Lung (tissue), 12 donors: ENCODE data around the gene DCLK2. TPM values are rescaled to one million over a fixed set of nuclear protein-coding genes. Genes with fewer than 3 reads are reported as not detected.

Experiments
- ATAC-seq: fragments of 200-7000 bp; cut with Tn5 transposase; one replicate; pipeline ENCODE4 v1.9.1; 2020; ENCODE audit warnings: moderate number of reproducible peaks; ENCODE audit not compliant: insufficient read depth, low FRiP score
- DNase-seq, 3 donors: peaks; one replicate each; pipeline ENCODE4 v3.0.0-alpha.2; 2013 to 2017
- H3K27ac ChIP-seq, 2 donors: one replicate each; pipeline ENCODE4 v1.5.1; 2013; ENCODE audit warnings: mild to moderate bottlenecking in 2 of 2, moderate library complexity in 2 of 2, control low read depth in 1 of 2, inconsistent platforms in 1 of 2, low read depth in 1 of 2, low read length in 1 of 2
- H3K27me3 ChIP-seq, 3 donors: one replicate each; pipeline ENCODE4 v1.5.1; 2013; ENCODE audit warnings: low read length in 2 of 3; ENCODE audit not compliant: control insufficient read depth in 3 of 3, insufficient read depth in 3 of 3
- H3K36me3 ChIP-seq, 4 donors: one replicate each; pipeline ENCODE4 v1.5.1; 2013; ENCODE audit warnings: low read length in 4 of 4, mild to moderate bottlenecking in 1 of 4, moderate library complexity in 1 of 4; ENCODE audit not compliant: control insufficient read depth in 4 of 4, insufficient read depth in 4 of 4
- H3K4me1 ChIP-seq, 5 donors: one replicate each; pipeline ENCODE4 v1.5.1; 2013; ENCODE audit warnings: low read length in 5 of 5, mild to moderate bottlenecking in 2 of 5, moderate library complexity in 1 of 5; ENCODE audit not compliant: control insufficient read depth in 5 of 5, insufficient read depth in 5 of 5
- H3K4me3 ChIP-seq: one replicate; pipeline ENCODE4 v1.5.1; 2013; ENCODE audit warnings: mild to moderate bottlenecking, control low read depth, moderate library complexity
- H3K9ac ChIP-seq, 2 donors: one replicate each; pipeline ENCODE4 v1.5.1; 2013; ENCODE audit warnings: low read length in 2 of 2, control low read depth in 1 of 2; ENCODE audit not compliant: insufficient read depth in 1 of 2
- H3K9me3 ChIP-seq, 4 donors: one replicate each; pipeline ENCODE4 v1.5.1; 2013; ENCODE audit warnings: low read length in 3 of 4, mild to moderate bottlenecking in 1 of 4, moderate library complexity in 1 of 4; ENCODE audit not compliant: control insufficient read depth in 4 of 4, insufficient read depth in 3 of 4
- WGBS, 2 donors: extraction: QIAGEN DNeasy Blood & Tissue Kit; methylation state at CpG; one replicate each; pipeline ENCODE4 v1.1.7; 2013; 5-methylcytosine and 5-hydroxymethylcytosine counted together
- polyA plus RNA-seq, 2 donors: library from polyadenylated mRNA; stranded (reverse); fragments of 200-250 nt; gene quantifications; one replicate each; pipeline ENCODE4 v1.2.1, GENCODE V29; 2013
- total RNA-seq, 2 donors: library from RNA; depleted of rRNA in 1 of 2; stranded (reverse); fragments of >200 nt in 1 of 2; gene quantifications; one replicate each; pipeline ENCODE4 v1.2.1, GENCODE V29; 2014 to 2021
- TF ChIP-seq, protein P1 (sequence below): IDR thresholded peaks from 2 replicates; pipeline ENCODE4 v1.5.1; 2012; ENCODE audit warnings: mild to moderate bottlenecking; ENCODE audit errors: control extremely low read depth, extremely low read depth
- donor health status: control.
- donor health status: control.
- donor health status: Bipolar disorder and iron deficiency.
- donor health status: healthy.
- donor health status: DM: yes; HTN: yes; CAD: no.

Gene DCLK2
- total and polyA plus RNA-seq, 4 donors: 1.4 to 11.8 (median 2.7) TPM

GRCh38 chr4:150211799-150212445 lies 133.7 kb downstream of the DCLK2 start:
- Histone ChIP-seq H3K9ac (no peak overlapping the region), H3K4me1 (peaks cover 0 to 6% (median 4%) of the 10 kb centered on the region in 5 donors)

GRCh38 chr4:150212485-150212884 lies 134.2 kb downstream of the DCLK2 start:
- peaks cover 0 to 9% (median 4%) of the 10 kb centered on the region in 5 donors for H3K4me1 ChIP-seq
- peak overlapping the region in 1 of 2 donors; percentile 1 for H3K27ac ChIP-seq
- ATAC-seq (no peak), DNase-seq (no peak)
- H3K9me3 ChIP-seq: no peaks in the 10 kb centered on the region
- no peak overlapping the region for H3K9ac ChIP-seq
- no peaks in the 10 kb centered on the region for H3K36me3 ChIP-seq
- no peak overlapping the region for H3K4me3 ChIP-seq
- TF ChIP-seq, protein P1, sequence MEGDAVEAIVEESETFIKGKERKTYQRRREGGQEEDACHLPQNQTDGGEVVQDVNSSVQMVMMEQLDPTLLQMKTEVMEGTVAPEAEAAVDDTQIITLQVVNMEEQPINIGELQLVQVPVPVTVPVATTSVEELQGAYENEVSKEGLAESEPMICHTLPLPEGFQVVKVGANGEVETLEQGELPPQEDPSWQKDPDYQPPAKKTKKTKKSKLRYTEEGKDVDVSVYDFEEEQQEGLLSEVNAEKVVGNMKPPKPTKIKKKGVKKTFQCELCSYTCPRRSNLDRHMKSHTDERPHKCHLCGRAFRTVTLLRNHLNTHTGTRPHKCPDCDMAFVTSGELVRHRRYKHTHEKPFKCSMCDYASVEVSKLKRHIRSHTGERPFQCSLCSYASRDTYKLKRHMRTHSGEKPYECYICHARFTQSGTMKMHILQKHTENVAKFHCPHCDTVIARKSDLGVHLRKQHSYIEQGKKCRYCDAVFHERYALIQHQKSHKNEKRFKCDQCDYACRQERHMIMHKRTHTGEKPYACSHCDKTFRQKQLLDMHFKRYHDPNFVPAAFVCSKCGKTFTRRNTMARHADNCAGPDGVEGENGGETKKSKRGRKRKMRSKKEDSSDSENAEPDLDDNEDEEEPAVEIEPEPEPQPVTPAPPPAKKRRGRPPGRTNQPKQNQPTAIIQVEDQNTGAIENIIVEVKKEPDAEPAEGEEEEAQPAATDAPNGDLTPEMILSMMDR: no peak
- H3K27me3 ChIP-seq: no peaks in the 10 kb centered on the region

More at GRCh38 chr4:150211799-150212445, 133.7 kb downstream of the DCLK2 start:
- 78 to 85% methylated on average over 4 of the region's 4 CpGs for WGBS, 2 donors
- no peaks in the 10 kb centered on the region for H3K9me3 ChIP-seq
- no peaks in the 10 kb centered on the region for H3K27me3 ChIP-seq
- peak overlapping the region in 1 of 2 donors; percentile 1 for H3K27ac ChIP-seq
- TF ChIP-seq, protein P1: no peak
- ATAC-seq (no peak), DNase-seq (no peak)
- H3K36me3 ChIP-seq: no peaks in the 10 kb centered on the region
- H3K4me3 ChIP-seq: no peak overlapping the region

DNA sequence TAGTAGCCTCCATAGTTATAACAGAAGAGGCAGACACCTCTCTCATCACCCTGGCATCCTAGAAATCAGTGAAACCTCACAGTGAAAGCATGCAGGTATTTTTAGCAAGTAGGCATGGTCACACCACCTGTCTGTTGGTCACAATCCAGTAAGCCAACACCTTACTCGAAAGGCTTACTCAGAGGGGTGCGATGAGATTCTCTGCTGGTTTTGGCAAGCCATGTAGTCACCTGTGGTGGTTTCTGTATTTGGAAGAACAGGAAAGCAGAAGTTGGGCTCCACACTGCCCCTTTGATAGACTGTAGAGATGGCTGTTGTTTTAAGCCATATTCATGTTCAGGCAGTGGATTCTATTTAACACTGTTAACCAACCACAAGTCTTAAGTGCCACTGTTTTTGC lies 134.7 kb downstream of the DCLK2 start:
- WGBS, 2 donors: 42 to 78% methylated on average over 2 of the region's 2 CpGs
- ATAC-seq: no peak
- no peak for DNase-seq

More for the DNA sequence above, 134.7 kb downstream of the DCLK2 start:
- Histone ChIP-seq H3K27ac (no peak overlapping the region), H3K27me3 (no peaks in the 10 kb centered on the region), H3K4me1 (peaks cover 0 to 11% (median 4%) of the 10 kb centered on the region in 5 donors), H3K4me3 (no peak overlapping the region), H3K9me3 (no peaks in the 10 kb centered on the region), H3K36me3 (no peaks in the 10 kb centered on the region), H3K9ac (no peak overlapping the region)
- TF ChIP-seq, protein P1: no peak
